K562 (cell line): Measurements from ENCODE around the gene LETM1. TPM values are rescaled to one million over a fixed set of nuclear protein-coding genes. Genes with fewer than 3 reads are reported as not detected.

ENCODE experiments used
- ATAC-seq: fragments of 200-7000 bp; cut with Tn5 transposase; 3 replicates; pipeline ENCODE4 v1.9.1; 2020; ENCODE audit warnings: moderate library complexity
- BruUV-seq: library from RNA; stranded (reverse); fragments of 400-500 nt; replicated peaks from 2 replicates; lab custom pipeline; 2021; lab: Mats Ljungman, UMichigan
- CTCF ChIA-PET: fragments of 300-600 bp; formaldehyde crosslinking; extraction: SDS; loops from one replicate; lab custom pipeline; 2021; ENCODE audit warnings: low intra/inter-chr PET ratio; lab: Yijun Ruan, JAX
- POLR2A ChIA-PET: fragments of 300-600, 350-650 bp; sonication (Branson Sonifier 250); formaldehyde crosslinking; extraction: SDS; loops from one replicate; lab custom pipeline; 2021; ENCODE audit warnings: antibody characterized with exemption, inconsistent platforms; lab: Yijun Ruan, JAX
- DNase-seq, 4 experiments: peaks; one replicate each; pipeline versions ENCODE4 v3.0.0 to v3.0.0-alpha.2; 2011 to 2018; ENCODE audit warnings: low spot score in 3 of 4, mixed read lengths in 3 of 4; ENCODE audit errors: extremely low read depth in 1 of 4
- FAIRE-seq: peaks from 2 replicates; lab custom pipeline; 2011; peaks lifted over from hg19 to GRCh38; lab: Jason Lieb, UNC
- H2AFZ ChIP-seq: 2 replicates; pipeline ENCODE4 v1.6.0; 2011; ENCODE audit warnings: low read depth, low read length, control low read depth, inconsistent platforms
- H3K27ac ChIP-seq: fragments of 200-600 bp; 3 replicates; pipeline ENCODE4 v1.8.0; 2011; ENCODE audit warnings: low read depth, mild to moderate bottlenecking, control low read depth, inconsistent platforms, low read length, moderate library complexity, mixed read lengths; ENCODE audit errors: extremely low read depth
- H3K27me3 ChIP-seq, 2 experiments: fragments of 300-600 bp in 1 of 2; 2 replicates in 1 of 2; 3 replicates in 1 of 2; pipeline versions ENCODE4 v1.6.0 to v1.8.0; 2011; ENCODE audit warnings: inconsistent platforms in 2 of 2, low read length in 2 of 2, mild to moderate bottlenecking in 1 of 2, mixed read lengths in 1 of 2, moderate library complexity in 1 of 2; ENCODE audit not compliant: control insufficient read depth in 2 of 2, insufficient read depth in 2 of 2
- H3K36me3 ChIP-seq: fragments of 300-600 bp; 3 replicates; pipeline ENCODE4 v1.8.0; 2011; ENCODE audit warnings: mild to moderate bottlenecking, low read length, inconsistent platforms; ENCODE audit not compliant: control insufficient read depth, insufficient read depth
- H3K4me1 ChIP-seq, 2 experiments: fragments of 200-600 bp in 1 of 2; replicated peaks in 1 of 2; 2 replicates in 1 of 2; 3 replicates in 1 of 2; pipeline versions ENCODE4 v1.5.1 to v1.8.0; 2011; ENCODE audit warnings: inconsistent platforms in 2 of 2, low read length in 2 of 2, mild to moderate bottlenecking in 1 of 2, mixed read lengths in 1 of 2, moderate library complexity in 1 of 2; ENCODE audit not compliant: control insufficient read depth in 2 of 2, insufficient read depth in 2 of 2
- H3K4me2 ChIP-seq: 2 replicates; pipeline ENCODE4 v1.6.1; 2011; ENCODE audit warnings: low read length, control low read depth, inconsistent platforms, mixed read lengths; ENCODE audit not compliant: insufficient read depth
- H3K4me3 ChIP-seq: fragments of 200-600 bp; sonication (generic), shearing (Covaris generic); 2 replicates; pipeline ENCODE4 v1.5.1; 2016; ENCODE audit warnings: control low read depth, inconsistent platforms
- H3K79me2 ChIP-seq: fragments of 200-600 bp; 3 replicates; pipeline ENCODE4 v1.8.0; 2011; ENCODE audit warnings: low read length, inconsistent platforms; ENCODE audit not compliant: control insufficient read depth, insufficient read depth
- H3K9ac ChIP-seq, 2 experiments: 2 replicates each; pipeline versions ENCODE4 v1.6.0 to v1.6.1; 2011; ENCODE audit warnings: low read depth in 2 of 2, low read length in 2 of 2, control low read depth in 1 of 2, inconsistent platforms in 1 of 2, mild to moderate bottlenecking in 1 of 2, mixed read lengths in 1 of 2; ENCODE audit not compliant: insufficient read depth in 1 of 2
- H3K9me1 ChIP-seq: one replicate; pipeline ENCODE4 v1.6.0; 2011; ENCODE audit warnings: inconsistent platforms, mild to moderate bottlenecking, low read length, moderate library complexity; ENCODE audit not compliant: control insufficient read depth, insufficient read depth
- H3K9me3 ChIP-seq: replicated peaks from 2 replicates; pipeline ENCODE4 v1.5.1; 2011; ENCODE audit warnings: low read depth, low read length, inconsistent platforms; ENCODE audit not compliant: control insufficient read depth, insufficient read depth
- H4K20me1 ChIP-seq: replicated peaks from 2 replicates; pipeline ENCODE4 v1.6.1; 2011; ENCODE audit warnings: low read length, inconsistent platforms, mixed read lengths; ENCODE audit not compliant: control insufficient read depth, insufficient read depth
- CCNT2 ChIP-seq: IDR thresholded peaks from 2 replicates; pipeline ENCODE4 v1.6.1; 2011; ENCODE audit warnings: borderline replicate concordance, low read depth, mild to moderate bottlenecking, moderate library complexity, mixed read lengths, low read length; ENCODE audit not compliant: insufficient read length; ENCODE audit errors: extremely low read depth
- CXXC5 ChIP-seq: fragments of 250-450 bp; sonication (Bioruptor Pico); IDR thresholded peaks from 2 replicates; pipeline ENCODE4 v1.8.0; 2022; ENCODE audit warnings: inconsistent platforms, mild to moderate bottlenecking, moderate library complexity
- EGR1 ChIP-seq: fragments of 450-650 bp; conservative IDR thresholded peaks from 2 replicates; pipeline ENCODE4 v1.6.1; 2017; ENCODE audit warnings: mild to moderate bottlenecking
- HNRNPK ChIP-seq: fragments of 200-400 bp; formaldehyde crosslinking; IDR thresholded peaks from one replicate; pipeline ENCODE4 v1.6.1; 2018; ENCODE audit warnings: mild to moderate bottlenecking, low read depth, low read length; ENCODE audit not compliant: poor library complexity, severe bottlenecking
- PCBP1 ChIP-seq: fragments of 200-400 bp; formaldehyde crosslinking; IDR thresholded peaks from 2 replicates; pipeline ENCODE4 v1.6.1; 2018; ENCODE audit warnings: mild to moderate bottlenecking, low read depth, low read length; ENCODE audit not compliant: poor library complexity, severe bottlenecking
- VEZF1 ChIP-seq: fragments of 200-800 bp; sonication (Bioruptor generic); IDR thresholded peaks from 2 replicates; pipeline ENCODE4 v1.6.1; 2017; ENCODE audit warnings: missing genetic modification characterization, missing compliant biosample characterization
- ZBTB7A ChIP-seq: IDR thresholded peaks from 2 replicates; pipeline ENCODE4 v1.6.1; 2011; ENCODE audit warnings: low read depth, mild to moderate bottlenecking, low read length, moderate library complexity, borderline replicate concordance; ENCODE audit not compliant: control insufficient read depth
- ZNF407 ChIP-seq: fragments of 450-650 bp; IDR thresholded peaks from 2 replicates; pipeline ENCODE4 v1.6.1; 2016; ENCODE audit warnings: low read depth
- WGBS: fragments of 100-300 bp; shearing (Covaris generic); methylation state at CpG from one replicate; pipeline ENCODE4 v1.1.6; 2016; ENCODE audit warnings: low coverage, mixed read lengths; ENCODE audit not compliant: insufficient coverage; ENCODE audit errors: missing lambda C conversion rate; 5-methylcytosine and 5-hydroxymethylcytosine counted together
- in situ Hi-C: fragments of 300-500 bp; cut with MboI; formaldehyde crosslinking; loops from 4 replicates; pipeline ENCODE4 v1.15.0; 2018; ENCODE audit warnings: inconsistent platforms, mixed read lengths
- intact Hi-C: fragments of 100-400 bp; cut with micrococcal nuclease; formaldehyde crosslinking; loops from 2 replicates; pipeline ENCODE4 v1.14.2; 2022
- polyA plus RNA-seq, 8 experiments: library from polyadenylated mRNA; depleted of rRNA in 4 of 8; stranded (reverse) in 5 of 8; unstranded in 3 of 8; fragments of >200 nt; fragmentation: Nextera tagmentation in 2 of 8; fragmentation: Illumina TruSeq in 1 of 8; extraction: Ambion mirVana in 2 of 8; extraction: Trizol in 1 of 8; gene quantifications; 2 replicates each; pipeline versions ENCODE4 v1.2.1 to v1.2.3, GENCODE V29; 2011 to 2014; ENCODE audit warnings: inconsistent platforms in 1 of 8, missing spikeins in 1 of 8
- total RNA-seq, 7 experiments: library from RNA; depleted of rRNA in 6 of 7; stranded (reverse); fragments of >200 nt in 6 of 7; fragmentation: Illumina TruSeq in 2 of 7; extraction: Trizol in 2 of 7; gene quantifications; 2 replicates each; pipeline versions ENCODE4 v1.2.1 to v1.2.3, GENCODE V29; 2011 to 2021; ENCODE audit warnings: low replicate concordance in 1 of 7

LETM1 gene
- total and polyA plus RNA-seq, 9 of the 15 experiments (the other 6 are each of a cell fraction or from before 2014, with no cell fraction given) = 3.9 to 109 (median 35.0) TPM

- intact Hi-C loops (no loop called here), in situ Hi-C loops (no loop called here)
- WGBS = 0% methylated on average over 6 of the region's 84 CpGs
- no peak overlapping the region for H3K27ac ChIP-seq
- H3K9ac ChIP-seq = peak overlapping the region in 1 of 2 experiments; percentile 64; a peak in 1 of 4 replicates
- H3K9me3 ChIP-seq = no peaks in the 10 kb centered on the region
- no peaks in the 10 kb centered on the region for H3K27me3 ChIP-seq
- peaks cover 2 to 87% of the 10 kb centered on the region in 2 experiments; a peak in 3 of 5 replicates for H3K4me1 ChIP-seq
- ChIA-PET CTCF (interaction anchor here (0.7 kb wide), 1 partner anchor 132 kb away, joined by 3 read pairs; no protein-coding TSS in a partner anchor), POLR2A (interaction anchor here (0.6 to 1.2 kb wide), 3 partner anchors 9 to 617 kb away, joined by 3 to 5 read pairs (median 4); partner anchors contain the start of gene FGFR3)
- 0 out of 2 replicates have a peak, but pooled peaks cover 3% of the 10 kb centered on the region for H4K20me1 ChIP-seq
- no peaks in the 10 kb centered on the region for H3K79me2 ChIP-seq
- H3K4me3 ChIP-seq = peak overlapping the region; percentile 37
- BruUV-seq = no TSS peak
- H3K4me2 ChIP-seq = peak overlapping the region; percentile 37; the same call in 1 of the 2 replicates
- ATAC-seq (peak; percentile 23), FAIRE-seq (no peak), DNase-seq (peak; percentile 56 to 84 (median 79))
- no peak overlapping the region for H2AFZ ChIP-seq
- H3K9me1 ChIP-seq = no peaks in the 10 kb centered on the region
- H3K36me3 ChIP-seq = no peaks in the 10 kb centered on the region
- TF ChIP-seq ZNF407 (no peak), HNRNPK (peak; percentile 93), CXXC5 (CRISPR knock-in tag) (0 out of 2 replicates have a peak, but pooled peaks have one; percentile 23), ZBTB7A (peak; percentile 83), EGR1 (0 out of 2 replicates have a peak, but pooled peaks have one; percentile 21), CCNT2 (peak; percentile 42), VEZF1 (peak; percentile 89), PCBP1 (peak; percentile 97)
Observed at GRCh38 chr4:1767061-1767769, 88.7 kb downstream of the LETM1 start.
